Measurements from ENCODE around the gene EIF5A2.
A peak's percentile ranks its signal among the peaks of the same experiment; 100 is the strongest.

EIF5A2 gene

GRCh38 chr3:170918715-170919114 lies 10.3 kb upstream of the EIF5A2 start:
- Histone ChIP-seq H3K4me3 (ENCODE audit: insufficient read depth, low read depth, low read length, poor library complexity, severe bottlenecking) (no peak overlapping the region), H3K4me1 (ENCODE audit: control insufficient read depth, insufficient read depth, low read length, poor library complexity, severe bottlenecking) (no peaks in the 10 kb centered on the region), H3K9me3 (ENCODE audit: control insufficient read depth, low read length) (no peaks in the 10 kb centered on the region), H3K27ac (ENCODE audit: insufficient read depth, low read length, poor library complexity, severe bottlenecking) (no peak overlapping the region), H3K27me3 (replicated peaks; ENCODE audit: control insufficient read depth, insufficient read depth, low read length, poor library complexity, severe bottlenecking) (no peaks in the 10 kb centered on the region), H3K36me3 (ENCODE audit: control insufficient read depth, insufficient read depth, low read length) (no peaks in the 10 kb centered on the region)
- DNase-seq: no peak

- H3K9me3 ChIP-seq (ENCODE audit: control insufficient read depth, low read length): peaks cover under 1% of the 10 kb centered on the region
- H3K4me1 ChIP-seq (ENCODE audit: control insufficient read depth, insufficient read depth, low read length, poor library complexity, severe bottlenecking): no peaks in the 10 kb centered on the region
- H3K27ac ChIP-seq (ENCODE audit: insufficient read depth, low read length, poor library complexity, severe bottlenecking): no peak overlapping the region
- DNase-seq: no peak
- no peaks in the 10 kb centered on the region for H3K27me3 ChIP-seq (replicated peaks; ENCODE audit: control insufficient read depth, insufficient read depth, low read length, poor library complexity, severe bottlenecking)
- no peak overlapping the region for H3K4me3 ChIP-seq (ENCODE audit: insufficient read depth, low read depth, low read length, poor library complexity, severe bottlenecking)
- H3K36me3 ChIP-seq (ENCODE audit: control insufficient read depth, insufficient read depth, low read length): no peaks in the 10 kb centered on the region
Observed at GRCh38 chr3:170914690-170915089, 6.3 kb upstream of the EIF5A2 start.

GRCh38 chr3:170914212-170914611 lies 5.8 kb upstream of the EIF5A2 start:
- H3K36me3 ChIP-seq (ENCODE audit: control insufficient read depth, insufficient read depth, low read length): no peaks in the 10 kb centered on the region
- H3K9me3 ChIP-seq (ENCODE audit: control insufficient read depth, low read length): peaks cover 6% of the 10 kb centered on the region
- DNase-seq: no peak
- H3K4me1 ChIP-seq (ENCODE audit: control insufficient read depth, insufficient read depth, low read length, poor library complexity, severe bottlenecking): no peaks in the 10 kb centered on the region
- no peak overlapping the region for H3K4me3 ChIP-seq (ENCODE audit: insufficient read depth, low read depth, low read length, poor library complexity, severe bottlenecking)
- H3K27ac ChIP-seq (ENCODE audit: insufficient read depth, low read length, poor library complexity, severe bottlenecking): no peak overlapping the region
- no peaks in the 10 kb centered on the region for H3K27me3 ChIP-seq (replicated peaks; ENCODE audit: control insufficient read depth, insufficient read depth, low read length, poor library complexity, severe bottlenecking)

GRCh38 chr3:170911051-170911450 lies 2.6 kb upstream of the EIF5A2 start:
- Histone ChIP-seq H3K9me3 (ENCODE audit: control insufficient read depth, low read length) (peaks cover 11% of the 10 kb centered on the region), H3K27me3 (replicated peaks; ENCODE audit: control insufficient read depth, insufficient read depth, low read length, poor library complexity, severe bottlenecking) (no peaks in the 10 kb centered on the region), H3K36me3 (ENCODE audit: control insufficient read depth, insufficient read depth, low read length) (no peaks in the 10 kb centered on the region), H3K4me3 (ENCODE audit: insufficient read depth, low read depth, low read length, poor library complexity, severe bottlenecking) (no peak overlapping the region), H3K27ac (ENCODE audit: insufficient read depth, low read length, poor library complexity, severe bottlenecking) (no peak overlapping the region), H3K4me1 (ENCODE audit: control insufficient read depth, insufficient read depth, low read length, poor library complexity, severe bottlenecking) (peaks cover 5% of the 10 kb centered on the region)
- no peak for DNase-seq

- Histone ChIP-seq H3K9me3 (ENCODE audit: control insufficient read depth, low read length) (peaks cover 11% of the 10 kb centered on the region), H3K4me3 (ENCODE audit: insufficient read depth, low read depth, low read length, poor library complexity, severe bottlenecking) (no peak overlapping the region), H3K36me3 (ENCODE audit: control insufficient read depth, insufficient read depth, low read length) (no peaks in the 10 kb centered on the region), H3K27ac (ENCODE audit: insufficient read depth, low read length, poor library complexity, severe bottlenecking) (no peak overlapping the region), H3K4me1 (ENCODE audit: control insufficient read depth, insufficient read depth, low read length, poor library complexity, severe bottlenecking) (peaks cover 5% of the 10 kb centered on the region), H3K27me3 (replicated peaks; ENCODE audit: control insufficient read depth, insufficient read depth, low read length, poor library complexity, severe bottlenecking) (no peaks in the 10 kb centered on the region)
- DNase-seq: no peak
Observed at GRCh38 chr3:170910542-170910941, 2.1 kb upstream of the EIF5A2 start.

- Histone ChIP-seq H3K36me3 (ENCODE audit: control insufficient read depth, insufficient read depth, low read length) (no peaks in the 10 kb centered on the region), H3K4me1 (ENCODE audit: control insufficient read depth, insufficient read depth, low read length, poor library complexity, severe bottlenecking) (peaks cover 5% of the 10 kb centered on the region), H3K27me3 (replicated peaks; ENCODE audit: control insufficient read depth, insufficient read depth, low read length, poor library complexity, severe bottlenecking) (no peaks in the 10 kb centered on the region), H3K9me3 (ENCODE audit: control insufficient read depth, low read length) (peaks cover 11% of the 10 kb centered on the region), H3K4me3 (ENCODE audit: insufficient read depth, low read depth, low read length, poor library complexity, severe bottlenecking) (no peak overlapping the region), H3K27ac (ENCODE audit: insufficient read depth, low read length, poor library complexity, severe bottlenecking) (no peak overlapping the region)
- DNase-seq: no peak
Observed at GRCh38 chr3:170909129-170909903, 879 bp upstream of the EIF5A2 start.

- Histone ChIP-seq H3K4me1 (ENCODE audit: control insufficient read depth, insufficient read depth, low read length, poor library complexity, severe bottlenecking) (peaks cover 5% of the 10 kb centered on the region), H3K27me3 (replicated peaks; ENCODE audit: control insufficient read depth, insufficient read depth, low read length, poor library complexity, severe bottlenecking) (no peaks in the 10 kb centered on the region), H3K9me3 (ENCODE audit: control insufficient read depth, low read length) (peaks cover 11% of the 10 kb centered on the region), H3K36me3 (ENCODE audit: control insufficient read depth, insufficient read depth, low read length) (no peaks in the 10 kb centered on the region), H3K27ac (ENCODE audit: insufficient read depth, low read length, poor library complexity, severe bottlenecking) (peak overlapping the region; percentile 70), H3K4me3 (ENCODE audit: insufficient read depth, low read depth, low read length, poor library complexity, severe bottlenecking) (peak overlapping the region; percentile 79)
- no peak for DNase-seq
Observed at GRCh38 chr3:170907637-170908234, 701 bp downstream of the EIF5A2 start.

GRCh38 chr3:170905862-170906261 lies 2.6 kb downstream of the EIF5A2 start:
- no peak for DNase-seq

GRCh38 chr3:170903123-170903522 lies 5.3 kb downstream of the EIF5A2 start:
- no peak for DNase-seq
- H3K27me3 ChIP-seq (replicated peaks; ENCODE audit: control insufficient read depth, insufficient read depth, low read length, poor library complexity, severe bottlenecking): no peaks in the 10 kb centered on the region
- no peaks in the 10 kb centered on the region for H3K36me3 ChIP-seq (ENCODE audit: control insufficient read depth, insufficient read depth, low read length)
- H3K4me1 ChIP-seq (ENCODE audit: control insufficient read depth, insufficient read depth, low read length, poor library complexity, severe bottlenecking): peaks cover 5% of the 10 kb centered on the region
- H3K27ac ChIP-seq (ENCODE audit: insufficient read depth, low read length, poor library complexity, severe bottlenecking): no peak overlapping the region
- no peak overlapping the region for H3K4me3 ChIP-seq (ENCODE audit: insufficient read depth, low read depth, low read length, poor library complexity, severe bottlenecking)
- H3K9me3 ChIP-seq (ENCODE audit: control insufficient read depth, low read length): no peaks in the 10 kb centered on the region

More at GRCh38 chr3:170905862-170906261, 2.6 kb downstream of the EIF5A2 start:
- Histone ChIP-seq H3K27ac (ENCODE audit: insufficient read depth, low read length, poor library complexity, severe bottlenecking) (no peak overlapping the region), H3K27me3 (replicated peaks; ENCODE audit: control insufficient read depth, insufficient read depth, low read length, poor library complexity, severe bottlenecking) (no peaks in the 10 kb centered on the region), H3K4me1 (ENCODE audit: control insufficient read depth, insufficient read depth, low read length, poor library complexity, severe bottlenecking) (peaks cover 5% of the 10 kb centered on the region), H3K9me3 (ENCODE audit: control insufficient read depth, low read length) (peaks cover 11% of the 10 kb centered on the region), H3K4me3 (ENCODE audit: insufficient read depth, low read depth, low read length, poor library complexity, severe bottlenecking) (no peak overlapping the region), H3K36me3 (ENCODE audit: control insufficient read depth, insufficient read depth, low read length) (no peaks in the 10 kb centered on the region)

- no peaks in the 10 kb centered on the region for H3K4me1 ChIP-seq (ENCODE audit: control insufficient read depth, insufficient read depth, low read length, poor library complexity, severe bottlenecking)
- H3K27ac ChIP-seq (ENCODE audit: insufficient read depth, low read length, poor library complexity, severe bottlenecking): no peak overlapping the region
- no peaks in the 10 kb centered on the region for H3K9me3 ChIP-seq (ENCODE audit: control insufficient read depth, low read length)
- no peak for DNase-seq
- no peaks in the 10 kb centered on the region for H3K27me3 ChIP-seq (replicated peaks; ENCODE audit: control insufficient read depth, insufficient read depth, low read length, poor library complexity, severe bottlenecking)
- no peaks in the 10 kb centered on the region for H3K36me3 ChIP-seq (ENCODE audit: control insufficient read depth, insufficient read depth, low read length)
- no peak overlapping the region for H3K4me3 ChIP-seq (ENCODE audit: insufficient read depth, low read depth, low read length, poor library complexity, severe bottlenecking)
Observed at GRCh38 chr3:170899455-170899854, 9.0 kb downstream of the EIF5A2 start.

Measured in effector memory CD4-positive, alpha-beta T cell (primary cell).